DND-41 (cell line): ENCODE measurements around the gene RGS7.

Experiments
- ATAC-seq: fragments of 200-7000 bp; cut with Tn5 transposase; 3 replicates; pipeline ENCODE4 v1.9.1; 2021; ENCODE audit warnings: low read depth; ENCODE audit not compliant: insufficient read depth
- DNase-seq: peaks from one replicate; pipeline ENCODE4 v3.0.0-alpha.2; 2020
- H2AFZ ChIP-seq: 2 replicates; pipeline ENCODE4 v1.6.0; 2012; ENCODE audit warnings: low read depth, low read length
- H3K27ac ChIP-seq: 2 replicates; pipeline ENCODE4 v1.5.1; 2012; ENCODE audit warnings: low read length, inconsistent platforms
- H3K27me3 ChIP-seq: fragments of 200-600 bp; sonication (generic); 2 replicates; pipeline ENCODE4 v1.6.0; 2012; ENCODE audit warnings: low read length, mild to moderate bottlenecking, inconsistent platforms; ENCODE audit not compliant: insufficient read depth, poor library complexity
- H3K36me3 ChIP-seq: 2 replicates; pipeline ENCODE4 v1.5.1; 2012; ENCODE audit warnings: low read length, inconsistent platforms; ENCODE audit not compliant: insufficient read depth
- H3K4me1 ChIP-seq: 2 replicates; pipeline ENCODE4 v1.5.1; 2012; ENCODE audit warnings: mild to moderate bottlenecking, low read length; ENCODE audit not compliant: insufficient read depth
- H3K4me2 ChIP-seq: 2 replicates; pipeline ENCODE4 v1.6.0; 2012; ENCODE audit warnings: mild to moderate bottlenecking, moderate library complexity, low read length, inconsistent platforms; ENCODE audit not compliant: insufficient read depth
- H3K4me3 ChIP-seq, 2 experiments: fragments of 200-600 bp in 1 of 2; shearing (Covaris generic) in 1 of 2; 2 replicates each; pipeline ENCODE4 v1.5.1; 2012 to 2016; ENCODE audit warnings: inconsistent platforms in 2 of 2, low read length in 2 of 2, mild to moderate bottlenecking in 2 of 2, low read depth in 1 of 2, moderate library complexity in 1 of 2
- H3K79me2 ChIP-seq: 2 replicates; pipeline ENCODE4 v1.6.0; 2012; ENCODE audit warnings: low read length, inconsistent platforms; ENCODE audit not compliant: insufficient read depth
- H3K9ac ChIP-seq: 2 replicates; pipeline ENCODE4 v1.6.0; 2012; ENCODE audit warnings: low read depth, mild to moderate bottlenecking, inconsistent platforms, low read length, moderate library complexity
- H3K9me3 ChIP-seq: 2 replicates; pipeline ENCODE4 v1.5.1; 2012; ENCODE audit warnings: low read length, moderate library complexity, mild to moderate bottlenecking, inconsistent platforms; ENCODE audit not compliant: insufficient read depth, severe bottlenecking
- H4K20me1 ChIP-seq: 2 replicates; pipeline ENCODE4 v1.6.0; 2012; ENCODE audit warnings: low read length; ENCODE audit not compliant: insufficient read depth
- EZH2 ChIP-seq: IDR thresholded peaks from 3 replicates; pipeline ENCODE4 v1.6.1; 2012; ENCODE audit warnings: borderline replicate concordance, low read depth, mild to moderate bottlenecking, moderate library complexity, low read length, inconsistent platforms; ENCODE audit not compliant: severe bottlenecking
- TF ChIP-seq, protein P1 (sequence below): IDR thresholded peaks from 2 replicates; pipeline ENCODE4 v1.5.1; 2012; ENCODE audit warnings: borderline replicate concordance, low read length, moderate library complexity, mild to moderate bottlenecking; ENCODE audit not compliant: poor library complexity, severe bottlenecking; ENCODE audit errors: extremely low read depth

Gene RGS7

DNA sequence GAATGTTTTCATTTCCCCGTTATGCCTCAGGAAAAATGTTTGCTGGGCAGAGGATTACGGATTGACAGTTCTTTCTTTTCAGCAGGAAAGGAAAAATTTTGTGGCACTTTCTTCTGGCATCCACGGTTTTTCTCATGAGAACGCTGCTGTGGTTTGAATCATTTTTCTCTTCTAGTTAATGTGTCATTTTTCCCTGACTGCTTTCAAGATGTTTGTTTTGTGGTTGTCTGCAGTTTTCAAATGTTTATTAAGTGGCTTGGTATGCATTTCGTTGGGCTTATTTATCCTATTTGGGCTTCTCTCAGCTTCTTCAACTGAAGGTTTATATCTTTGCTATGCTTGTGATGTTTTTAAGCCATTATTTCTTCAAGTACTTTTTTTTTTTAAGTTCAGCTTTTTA is 359.0 kb downstream of the RGS7 start:
- no peaks in the 10 kb centered on the region for H3K79me2 ChIP-seq
- H4K20me1 ChIP-seq: no peaks in the 10 kb centered on the region
- H3K4me1 ChIP-seq: no peaks in the 10 kb centered on the region
- no peaks in the 10 kb centered on the region for H3K36me3 ChIP-seq
- H3K4me2 ChIP-seq: no peak overlapping the region
- H3K27me3 ChIP-seq: no peaks in the 10 kb centered on the region
- TF ChIP-seq, protein P1, sequence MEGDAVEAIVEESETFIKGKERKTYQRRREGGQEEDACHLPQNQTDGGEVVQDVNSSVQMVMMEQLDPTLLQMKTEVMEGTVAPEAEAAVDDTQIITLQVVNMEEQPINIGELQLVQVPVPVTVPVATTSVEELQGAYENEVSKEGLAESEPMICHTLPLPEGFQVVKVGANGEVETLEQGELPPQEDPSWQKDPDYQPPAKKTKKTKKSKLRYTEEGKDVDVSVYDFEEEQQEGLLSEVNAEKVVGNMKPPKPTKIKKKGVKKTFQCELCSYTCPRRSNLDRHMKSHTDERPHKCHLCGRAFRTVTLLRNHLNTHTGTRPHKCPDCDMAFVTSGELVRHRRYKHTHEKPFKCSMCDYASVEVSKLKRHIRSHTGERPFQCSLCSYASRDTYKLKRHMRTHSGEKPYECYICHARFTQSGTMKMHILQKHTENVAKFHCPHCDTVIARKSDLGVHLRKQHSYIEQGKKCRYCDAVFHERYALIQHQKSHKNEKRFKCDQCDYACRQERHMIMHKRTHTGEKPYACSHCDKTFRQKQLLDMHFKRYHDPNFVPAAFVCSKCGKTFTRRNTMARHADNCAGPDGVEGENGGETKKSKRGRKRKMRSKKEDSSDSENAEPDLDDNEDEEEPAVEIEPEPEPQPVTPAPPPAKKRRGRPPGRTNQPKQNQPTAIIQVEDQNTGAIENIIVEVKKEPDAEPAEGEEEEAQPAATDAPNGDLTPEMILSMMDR: no peak
- TF ChIP-seq EZH2: no peak
- H3K9me3 ChIP-seq: no peaks in the 10 kb centered on the region
- H2AFZ ChIP-seq: no peak overlapping the region
- no peak overlapping the region for H3K27ac ChIP-seq
- DNase-seq (no peak), ATAC-seq (no peak)
- H3K9ac ChIP-seq: no peak overlapping the region
- H3K4me3 ChIP-seq: no peak overlapping the region

DNA sequence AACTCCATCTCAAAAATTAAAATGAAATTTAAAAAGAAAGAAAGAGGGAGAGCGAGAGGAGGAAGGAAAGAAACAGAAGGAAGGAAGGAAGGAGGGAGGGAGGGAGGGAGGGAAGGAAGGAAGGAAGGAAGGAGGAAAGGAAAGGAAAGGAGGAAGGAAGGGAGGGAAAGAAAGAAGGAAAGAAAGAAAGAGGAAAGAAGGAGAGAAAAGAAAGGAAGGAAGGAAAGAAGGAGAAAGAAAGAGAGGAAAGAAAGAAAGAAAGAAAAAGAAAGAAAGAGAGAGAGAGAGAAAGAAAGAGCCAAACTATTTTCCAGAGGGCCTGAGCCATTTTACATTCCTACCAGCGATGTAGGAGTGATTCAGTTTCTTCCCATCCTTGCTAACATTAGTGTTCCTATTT is 364.0 kb downstream of the RGS7 start:
- Histone ChIP-seq H3K9ac (no peak overlapping the region), H4K20me1 (no peaks in the 10 kb centered on the region), H3K36me3 (no peaks in the 10 kb centered on the region), H3K27me3 (no peaks in the 10 kb centered on the region), H3K9me3 (no peaks in the 10 kb centered on the region), H3K4me1 (no peaks in the 10 kb centered on the region), H3K79me2 (no peaks in the 10 kb centered on the region), H2AFZ (no peak overlapping the region), H3K4me2 (no peak overlapping the region), H3K4me3 (no peak overlapping the region), H3K27ac (no peak overlapping the region)
- no peak for ATAC-seq
- no peak for DNase-seq
- TF ChIP-seq, protein P1: no peak
- no peak for TF ChIP-seq EZH2

DNA sequence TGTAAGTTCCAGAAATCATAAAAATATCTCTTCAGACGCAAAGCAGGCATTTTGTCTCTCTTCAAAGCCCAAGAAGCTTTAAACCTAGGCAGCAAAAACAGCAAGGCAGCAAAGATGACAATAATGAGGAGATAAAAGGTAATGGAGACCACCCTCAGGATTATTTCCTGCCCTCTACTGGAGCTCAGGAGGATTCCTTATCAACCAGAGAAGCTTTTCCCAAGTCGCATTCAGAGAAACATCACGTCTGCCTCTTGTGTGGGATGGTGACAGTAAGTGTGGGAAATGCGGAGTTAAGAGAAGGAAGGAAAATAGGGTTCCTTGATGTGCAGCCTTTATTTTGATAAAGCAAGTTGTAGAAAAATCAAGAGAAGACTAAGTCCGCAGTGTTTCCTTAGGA is 365.8 kb downstream of the RGS7 start:
- DNase-seq: no peak
- no peak overlapping the region for H3K4me2 ChIP-seq
- no peaks in the 10 kb centered on the region for H3K79me2 ChIP-seq
- H3K4me3 ChIP-seq: no peak overlapping the region
- no peaks in the 10 kb centered on the region for H4K20me1 ChIP-seq
- no peak for ATAC-seq
- H2AFZ ChIP-seq: no peak overlapping the region
- H3K27ac ChIP-seq: no peak overlapping the region
- no peak overlapping the region for H3K9ac ChIP-seq
- no peaks in the 10 kb centered on the region for H3K4me1 ChIP-seq
- H3K36me3 ChIP-seq: no peaks in the 10 kb centered on the region
- H3K9me3 ChIP-seq: no peaks in the 10 kb centered on the region
- H3K27me3 ChIP-seq: no peaks in the 10 kb centered on the region
- TF ChIP-seq EZH2: no peak
- TF ChIP-seq, protein P1: no peak

DNA sequence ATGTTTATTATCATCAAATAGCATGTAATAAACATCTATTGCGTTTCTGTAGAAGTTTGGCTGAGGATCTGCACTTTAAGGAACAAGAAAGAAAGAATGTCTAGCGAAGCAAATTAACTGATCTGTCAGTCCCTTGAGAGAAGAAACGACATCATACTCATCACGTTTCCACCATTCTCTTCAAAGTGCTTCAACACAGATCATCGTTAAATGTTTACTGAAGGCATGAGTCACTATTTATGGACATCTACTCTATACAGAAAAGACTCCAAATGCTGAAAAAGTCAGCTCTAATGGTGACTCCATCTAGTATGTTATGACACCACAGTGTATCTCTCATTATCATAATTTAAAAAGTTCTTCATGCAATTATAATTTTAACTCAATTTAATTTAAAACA is 369.1 kb downstream of the RGS7 start:
- H3K4me3 ChIP-seq: no peak overlapping the region
- no peak for DNase-seq
- H3K4me2 ChIP-seq: no peak overlapping the region
- no peaks in the 10 kb centered on the region for H3K36me3 ChIP-seq
- no peaks in the 10 kb centered on the region for H3K27me3 ChIP-seq
- TF ChIP-seq, protein P1: no peak
- TF ChIP-seq EZH2: no peak
- no peaks in the 10 kb centered on the region for H4K20me1 ChIP-seq
- no peaks in the 10 kb centered on the region for H3K79me2 ChIP-seq
- no peak overlapping the region for H3K27ac ChIP-seq
- H3K9ac ChIP-seq: no peak overlapping the region
- no peak overlapping the region for H2AFZ ChIP-seq
- H3K4me1 ChIP-seq: no peaks in the 10 kb centered on the region
- H3K9me3 ChIP-seq: no peaks in the 10 kb centered on the region
- no peak for ATAC-seq
